Trophoblast cell (in vitro differentiated cells and primary cell): Measurements from ENCODE around the gene MEF2C.
A peak's percentile ranks its signal among the peaks of the same experiment; 100 is the strongest.

ENCODE experiments used
- DNase-seq, 2 donors: peaks; one replicate each; pipeline ENCODE4 v3.0.0-alpha.2; 2016
- H2AFZ ChIP-seq: 2 replicates; pipeline ENCODE4 v1.6.1; 2013; ENCODE audit warnings: low read length, moderate library complexity, mild to moderate bottlenecking; ENCODE audit not compliant: insufficient read depth, poor library complexity
- H2AK5ac ChIP-seq: 2 replicates; pipeline ENCODE4 v1.6.1; 2013; ENCODE audit warnings: mild to moderate bottlenecking, low read length
- H2BK120ac ChIP-seq: 2 replicates; pipeline ENCODE4 v1.6.1; 2013; ENCODE audit warnings: low read length, mild to moderate bottlenecking, moderate library complexity; ENCODE audit not compliant: insufficient read depth, poor library complexity
- H2BK12ac ChIP-seq: 2 replicates; pipeline ENCODE4 v1.6.1; 2013; ENCODE audit warnings: mild to moderate bottlenecking, low read length, moderate library complexity
- H2BK5ac ChIP-seq: 2 replicates; pipeline ENCODE4 v1.6.1; 2013; ENCODE audit warnings: low read length, low read depth, moderate library complexity, mild to moderate bottlenecking; ENCODE audit not compliant: poor library complexity
- H3K14ac ChIP-seq: 2 replicates; pipeline ENCODE4 v1.6.1; 2013; ENCODE audit warnings: mild to moderate bottlenecking, low read length
- H3K18ac ChIP-seq: 2 replicates; pipeline ENCODE4 v1.6.1; 2013; ENCODE audit warnings: mild to moderate bottlenecking, low read length
- H3K23ac ChIP-seq: 2 replicates; pipeline ENCODE4 v1.6.1; 2013; ENCODE audit warnings: low read length
- H3K27ac ChIP-seq: 2 replicates; pipeline ENCODE4 v1.5.1; 2013; ENCODE audit warnings: low read depth, mild to moderate bottlenecking, inconsistent platforms, low read length, moderate library complexity
- H3K27me3 ChIP-seq: 2 replicates; pipeline ENCODE4 v1.6.1; 2013; ENCODE audit warnings: inconsistent platforms, mild to moderate bottlenecking, low read length, moderate library complexity; ENCODE audit not compliant: insufficient read depth
- H3K36me3 ChIP-seq, 2 experiments: 1 replicate in 1 of 2; 2 replicates in 1 of 2; pipeline ENCODE4 v1.6.1; 2013; ENCODE audit warnings: low read length in 2 of 2, mild to moderate bottlenecking in 2 of 2, moderate library complexity in 1 of 2; ENCODE audit not compliant: insufficient read depth in 2 of 2, control insufficient read depth in 1 of 2
- H3K4ac ChIP-seq: 2 replicates; pipeline ENCODE4 v1.6.1; 2013; ENCODE audit warnings: low read depth, mild to moderate bottlenecking, low read length, moderate library complexity
- H3K4me1 ChIP-seq, 2 experiments: 1 replicate in 1 of 2; 2 replicates in 1 of 2; pipeline ENCODE4 v1.6.1; 2013; ENCODE audit warnings: low read length in 2 of 2, mild to moderate bottlenecking in 2 of 2, moderate library complexity in 1 of 2; ENCODE audit not compliant: insufficient read depth in 2 of 2, control insufficient read depth in 1 of 2
- H3K4me2 ChIP-seq: 2 replicates; pipeline ENCODE4 v1.6.1; 2013; ENCODE audit warnings: inconsistent platforms, mild to moderate bottlenecking, low read length, moderate library complexity
- H3K4me3 ChIP-seq: 2 replicates; pipeline ENCODE4 v1.5.1; 2013; ENCODE audit warnings: mild to moderate bottlenecking, low read depth, low read length, inconsistent platforms
- H3K79me1 ChIP-seq: one replicate; pipeline ENCODE4 v1.6.1; 2013; ENCODE audit warnings: low read length
- H3K79me2 ChIP-seq: 2 replicates; pipeline ENCODE4 v1.6.1; 2013; ENCODE audit warnings: low read length, mild to moderate bottlenecking; ENCODE audit not compliant: control insufficient read depth, insufficient read depth, poor library complexity
- H3K9ac ChIP-seq: 2 replicates; pipeline ENCODE4 v1.6.1; 2013; ENCODE audit warnings: mild to moderate bottlenecking, low read length
- H3K9me3 ChIP-seq: 2 replicates; pipeline ENCODE4 v1.6.1; 2013; ENCODE audit warnings: low read depth, mild to moderate bottlenecking, control low read depth, inconsistent platforms, low read length; ENCODE audit not compliant: insufficient read depth
- H4K12ac ChIP-seq: 2 replicates; pipeline ENCODE4 v1.6.1; 2013; ENCODE audit warnings: low read depth, mild to moderate bottlenecking, low read length, moderate library complexity
- H4K8ac ChIP-seq: 2 replicates; pipeline ENCODE4 v1.6.1; 2013; ENCODE audit warnings: low read depth, mild to moderate bottlenecking, low read length, moderate library complexity
- H4K91ac ChIP-seq: one replicate; pipeline ENCODE4 v1.6.1; 2013; ENCODE audit warnings: low read depth, mild to moderate bottlenecking, low read length, moderate library complexity
- WGBS: extraction: QIAGEN DNeasy Blood & Tissue Kit; methylation state at CpG from one replicate; pipeline ENCODE4 v1.1.7; 2013; ENCODE audit warnings: missing lambda C conversion rate; ENCODE audit not compliant: insufficient read length, insufficient coverage; ENCODE audit errors: extremely low coverage; 5-methylcytosine and 5-hydroxymethylcytosine counted together

MEF2C gene

GRCh38 chr5:88675708-88676636 lies 207.0 kb downstream of the MEF2C start:
- Histone ChIP-seq H3K9me3 (no peaks in the 10 kb centered on the region), H3K79me2 (no peaks in the 10 kb centered on the region), H2AK5ac (no peak overlapping the region), H2AFZ (peak overlapping the region; percentile 35), H3K4ac (no peak overlapping the region), H3K79me1 (no peaks in the 10 kb centered on the region), H3K9ac (no peak overlapping the region), H3K4me1 (peaks cover 12 to 16% of the 10 kb centered on the region in 2 experiments), H2BK12ac (no peak overlapping the region), H3K14ac (no peak overlapping the region), H3K27ac (no peak overlapping the region), H2BK5ac (no peak overlapping the region), H3K27me3 (peaks cover 85% of the 10 kb centered on the region), H3K23ac (no peak overlapping the region), H3K36me3 (no peaks in the 10 kb centered on the region), H2BK120ac (no peak overlapping the region), H3K4me2 (peak overlapping the region; percentile 91), H4K91ac (no peak overlapping the region), H4K8ac (no peak overlapping the region), H4K12ac (no peak overlapping the region), H3K4me3 (peak overlapping the region; percentile 34), H3K18ac (no peak overlapping the region)
- peak in 1 of 2 donors; percentile 17 for DNase-seq
- WGBS, result no CpG with 5 or more reads among the region's 54 CpGs

GRCh38 chr5:88675168-88675707 lies 207.7 kb downstream of the MEF2C start:
- Histone ChIP-seq H3K79me2 (no peaks in the 10 kb centered on the region), H3K18ac (no peak overlapping the region), H3K4ac (no peak overlapping the region), H3K27ac (no peak overlapping the region), H4K12ac (no peak overlapping the region), H3K23ac (no peak overlapping the region), H3K4me3 (no peak overlapping the region), H3K36me3 (no peaks in the 10 kb centered on the region), H3K9me3 (no peaks in the 10 kb centered on the region), H3K27me3 (peaks cover 79% of the 10 kb centered on the region), H4K8ac (no peak overlapping the region), H2BK120ac (no peak overlapping the region), H2AK5ac (no peak overlapping the region), H3K79me1 (no peaks in the 10 kb centered on the region), H4K91ac (no peak overlapping the region), H2BK12ac (no peak overlapping the region), H2BK5ac (no peak overlapping the region), H3K9ac (no peak overlapping the region), H3K14ac (no peak overlapping the region), H2AFZ (no peak overlapping the region), H3K4me1 (peaks cover 11 to 16% of the 10 kb centered on the region in 2 experiments), H3K4me2 (peak overlapping the region; percentile 91)
- WGBS, result no CpG with 5 or more reads among the region's 19 CpGs
- DNase-seq, result no peak

- Histone ChIP-seq H4K12ac (no peak overlapping the region), H3K4me2 (peak overlapping the region; percentile 91), H3K23ac (no peak overlapping the region), H3K36me3 (no peaks in the 10 kb centered on the region), H2BK120ac (no peak overlapping the region), H3K27ac (no peak overlapping the region), H2AK5ac (no peak overlapping the region), H3K4ac (no peak overlapping the region), H3K14ac (no peak overlapping the region), H3K79me1 (no peaks in the 10 kb centered on the region), H2BK12ac (no peak overlapping the region), H3K9me3 (no peaks in the 10 kb centered on the region), H3K27me3 (peaks cover 73% of the 10 kb centered on the region), H3K4me1 (peaks cover 10 to 16% of the 10 kb centered on the region in 2 experiments), H4K91ac (no peak overlapping the region), H2BK5ac (no peak overlapping the region), H3K18ac (no peak overlapping the region), H3K79me2 (no peaks in the 10 kb centered on the region), H2AFZ (no peak overlapping the region), H3K9ac (no peak overlapping the region), H4K8ac (no peak overlapping the region), H3K4me3 (peak overlapping the region; percentile 68)
- WGBS, result no CpG with 5 or more reads among the region's 78 CpGs
- DNase-seq, result peak in 1 of 2 donors; percentile 18
Measured at GRCh38 chr5:88674356-88675167, 208.4 kb downstream of the MEF2C start.

GRCh38 chr5:88673253-88674105 lies 209.5 kb downstream of the MEF2C start:
- Histone ChIP-seq H3K27ac (no peak overlapping the region), H3K9ac (no peak overlapping the region), H2BK120ac (no peak overlapping the region), H3K4me1 (peaks cover 10 to 16% of the 10 kb centered on the region in 2 experiments), H4K12ac (no peak overlapping the region), H4K8ac (no peak overlapping the region), H3K4me3 (no peak overlapping the region), H3K18ac (no peak overlapping the region), H3K27me3 (peaks cover 67% of the 10 kb centered on the region), H3K14ac (no peak overlapping the region), H3K4me2 (peak overlapping the region; percentile 91), H2BK12ac (no peak overlapping the region), H4K91ac (no peak overlapping the region), H3K36me3 (no peaks in the 10 kb centered on the region), H2AK5ac (no peak overlapping the region), H3K79me1 (no peaks in the 10 kb centered on the region), H3K4ac (no peak overlapping the region), H3K23ac (no peak overlapping the region), H3K79me2 (no peaks in the 10 kb centered on the region), H3K9me3 (no peaks in the 10 kb centered on the region), H2AFZ (no peak overlapping the region), H2BK5ac (no peak overlapping the region)
- no CpG with 5 or more reads among the region's 15 CpGs for WGBS
- no peak for DNase-seq
